ENCODE results near the gene PRPF39. TPM values are rescaled to one million over a fixed set of nuclear protein-coding genes. Genes with fewer than 3 reads are reported as not detected.
"Not testable (repeated sequence)": the region's sequence is repeated elsewhere in the genome, so short reads cannot be mapped to it uniquely, and the experiment has no call there.

Gene PRPF39
- total RNA-seq, 1 experiment from 2014 or later = 22.1 TPM

DNA sequence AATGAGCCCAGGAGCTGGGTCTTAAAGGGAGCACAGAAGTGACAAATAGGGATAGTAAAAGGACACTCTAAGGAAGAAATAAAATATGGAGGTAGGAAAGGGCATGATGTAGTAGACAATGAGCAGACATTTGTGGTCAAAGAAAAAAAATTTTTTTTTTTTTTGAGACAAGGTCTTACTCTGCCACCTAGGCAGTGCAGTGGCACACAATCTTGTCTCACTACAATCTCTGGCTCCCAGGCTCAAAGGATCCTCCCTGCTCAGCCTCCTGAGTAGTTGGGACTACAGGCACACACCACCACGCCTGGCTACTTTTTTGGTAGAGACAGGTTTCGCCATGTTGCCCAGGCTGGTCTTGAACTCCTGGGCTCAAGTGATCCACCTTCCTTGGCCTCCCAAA, 41.8 kb downstream of the PRPF39 start:
- DNase-seq (ENCODE audit: low read depth, low spot score) = no peak
- in situ Hi-C loops (cut with HindIII; ENCODE audit: low pct_unique_long_range_greater_than_20kb, low sequenced_read_pairs) = no loop called here

DNA sequence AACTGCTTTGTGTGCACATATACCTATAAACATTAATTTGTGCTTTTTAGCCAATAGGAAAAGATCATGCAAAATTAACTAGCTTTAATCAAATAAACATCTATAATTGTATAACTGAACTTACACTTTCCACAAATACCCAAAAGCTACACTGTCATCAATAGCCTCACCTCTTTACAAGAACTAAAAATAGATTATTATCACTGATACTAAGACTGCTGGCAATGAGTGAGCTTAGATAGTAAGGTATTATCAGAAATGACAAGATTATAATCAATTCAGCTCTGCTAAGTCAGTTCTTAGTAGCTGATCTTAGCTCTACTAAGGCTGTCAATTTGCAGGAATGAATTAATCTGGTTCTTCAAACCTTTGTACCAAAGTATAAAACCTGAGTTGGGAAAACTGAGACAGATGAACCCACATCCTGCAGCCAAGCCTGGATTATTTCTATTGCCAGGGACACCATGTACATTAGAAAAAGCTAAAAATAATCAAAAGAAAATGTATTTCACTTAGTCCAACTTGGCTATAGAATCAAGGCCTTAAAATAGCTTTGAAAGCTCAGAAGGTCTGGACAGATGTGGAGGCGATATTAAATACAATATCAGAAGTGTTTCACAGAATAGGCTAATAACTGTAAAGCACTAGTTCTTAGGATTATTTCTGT, 45.2 kb downstream of the PRPF39 start:
- in situ Hi-C loops (cut with HindIII; ENCODE audit: low pct_unique_long_range_greater_than_20kb, low sequenced_read_pairs) = no loop called here
- no peak for DNase-seq (ENCODE audit: low read depth, low spot score)

DNA sequence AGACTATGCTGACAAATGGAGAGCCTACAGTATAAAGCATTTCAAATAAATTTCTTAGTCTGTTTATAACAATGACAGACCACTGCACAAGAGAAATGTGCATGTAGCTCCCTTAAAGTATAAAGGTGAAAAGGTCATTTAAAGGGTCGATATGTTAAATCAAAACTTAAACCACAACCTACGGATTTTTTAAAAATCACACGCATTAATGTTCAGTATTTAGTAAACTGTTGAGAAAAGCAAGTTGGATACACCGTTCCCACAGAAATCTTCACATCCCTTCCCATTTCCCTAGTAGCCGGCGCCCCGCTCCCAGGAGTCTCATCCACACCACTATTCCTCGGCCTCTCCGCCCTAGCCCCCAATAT, 49.8 kb downstream of the PRPF39 start:
- no peak for DNase-seq (ENCODE audit: low read depth, low spot score)

DNA sequence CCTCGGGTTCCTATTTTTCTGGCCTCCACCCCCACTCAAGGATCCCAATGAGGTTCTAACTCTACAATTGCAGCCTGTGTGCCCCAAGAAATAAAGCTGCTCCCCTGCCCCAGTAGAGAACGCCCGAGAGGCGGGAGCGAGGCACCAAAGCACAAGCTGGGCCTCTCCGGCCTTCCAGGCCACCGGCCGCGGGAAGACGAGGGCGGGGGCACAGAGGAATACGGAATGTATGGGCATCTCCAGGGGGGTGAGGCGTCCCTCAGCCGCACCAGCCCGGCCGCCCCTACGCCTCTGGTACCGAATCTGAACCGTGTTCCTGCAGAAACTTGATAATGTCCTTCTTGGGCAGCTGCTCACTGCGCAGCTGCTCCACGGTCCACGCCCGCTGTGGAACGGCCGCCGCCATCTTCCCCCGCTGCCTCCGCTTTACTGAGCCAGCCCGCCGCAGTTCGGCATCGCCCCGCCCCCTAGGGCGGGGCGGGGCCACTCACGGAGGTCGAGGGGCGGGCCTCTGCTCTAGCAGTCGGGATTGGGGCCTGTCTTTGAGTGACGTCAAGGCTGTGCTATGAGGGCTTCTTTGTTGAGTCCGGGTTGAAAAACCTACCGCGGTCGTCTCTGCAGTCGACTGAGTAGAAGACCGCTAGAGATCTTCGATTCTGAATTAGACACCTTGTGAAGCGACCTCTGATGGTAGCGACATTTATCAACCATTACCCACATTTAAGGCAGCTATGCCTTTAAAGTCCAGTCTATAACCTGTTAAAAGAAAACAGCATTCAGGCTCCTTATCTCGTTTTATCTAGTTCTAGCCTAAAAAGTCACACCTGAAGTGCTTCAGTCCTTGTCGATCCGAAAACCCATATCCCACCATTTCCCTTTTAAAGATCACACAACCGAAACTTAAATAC, 50.4 kb downstream of the PRPF39 start, which contains the start of gene FKBP3:
FKBP3 (minus strand) TSS at position 431 of the 908 bp plus-strand sequence; CDS start at position 406, 25 bp downstream.
- peak; percentile 99 for DNase-seq (ENCODE audit: low read depth, low spot score)
- in situ Hi-C loops (cut with HindIII; ENCODE audit: low pct_unique_long_range_greater_than_20kb, low sequenced_read_pairs) = no loop called here

More for the DNA sequence above, 49.8 kb downstream of the PRPF39 start:
- in situ Hi-C loops (cut with HindIII; ENCODE audit: low pct_unique_long_range_greater_than_20kb, low sequenced_read_pairs) = no loop called here

DNA sequence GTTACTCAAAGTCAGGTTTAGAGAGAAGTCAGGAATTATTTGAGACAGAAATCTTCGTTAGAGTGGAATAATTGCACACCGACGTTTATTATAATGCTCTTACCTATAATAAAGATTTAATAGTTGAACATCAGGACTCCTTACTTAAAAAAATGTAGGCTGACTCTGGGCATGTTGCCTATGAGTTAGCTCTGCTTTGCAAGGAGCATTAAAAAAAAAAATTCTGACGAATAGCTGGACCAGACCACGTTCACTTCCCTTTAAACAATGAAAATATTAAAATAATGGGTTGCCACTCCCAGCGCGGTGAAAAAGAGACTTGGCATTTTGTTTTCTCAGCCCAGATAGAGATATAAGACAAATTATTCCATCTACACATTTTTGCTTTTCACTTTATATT, 51.2 kb downstream of the PRPF39 start:
- in situ Hi-C loops (cut with HindIII; ENCODE audit: low pct_unique_long_range_greater_than_20kb, low sequenced_read_pairs) = no loop called here
- peak; percentile 11 for DNase-seq (ENCODE audit: low read depth, low spot score)

DNA sequence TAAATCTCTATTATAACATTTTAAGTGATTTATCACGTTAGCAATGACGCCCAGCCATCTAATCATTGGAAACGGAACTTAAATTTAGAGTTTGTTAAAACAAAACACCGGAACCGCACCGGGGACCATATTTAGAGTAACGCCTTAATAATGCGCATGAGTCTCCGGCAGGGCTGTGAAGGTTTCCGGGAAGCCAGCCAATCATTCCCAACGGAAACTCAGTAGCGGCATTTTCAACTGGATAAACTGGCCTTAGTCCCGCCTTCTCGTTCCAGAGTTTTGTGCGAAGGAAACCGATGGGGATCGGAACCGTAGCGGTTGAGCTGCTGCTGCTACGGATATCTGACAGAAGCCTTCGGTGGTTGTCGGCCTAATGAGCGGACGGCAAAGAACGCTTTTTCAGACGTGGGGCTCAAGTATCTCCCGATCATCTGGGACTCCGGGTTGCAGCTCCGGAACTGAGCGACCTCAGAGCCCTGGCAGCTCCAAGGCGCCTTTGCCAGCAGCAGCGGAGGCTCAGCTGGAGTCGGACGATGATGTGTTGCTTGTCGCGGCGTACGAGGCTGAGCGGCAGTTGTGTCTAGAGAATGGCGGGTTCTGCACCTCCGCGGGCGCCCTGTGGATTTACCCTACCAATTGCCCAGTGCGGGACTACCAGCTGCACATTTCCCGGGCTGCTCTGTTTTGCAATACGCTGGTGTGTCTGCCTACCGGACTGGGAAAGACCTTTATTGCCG, 51.9 kb downstream of the PRPF39 start, which contains the start of gene FANCM:
FANCM (plus strand) TSS at position 272 of the 737 bp plus-strand sequence; CDS start at position 374, 102 bp downstream.
- in situ Hi-C loops (cut with HindIII; ENCODE audit: low pct_unique_long_range_greater_than_20kb, low sequenced_read_pairs) = no loop called here
- peak; percentile 96 for DNase-seq (ENCODE audit: low read depth, low spot score)

DNA sequence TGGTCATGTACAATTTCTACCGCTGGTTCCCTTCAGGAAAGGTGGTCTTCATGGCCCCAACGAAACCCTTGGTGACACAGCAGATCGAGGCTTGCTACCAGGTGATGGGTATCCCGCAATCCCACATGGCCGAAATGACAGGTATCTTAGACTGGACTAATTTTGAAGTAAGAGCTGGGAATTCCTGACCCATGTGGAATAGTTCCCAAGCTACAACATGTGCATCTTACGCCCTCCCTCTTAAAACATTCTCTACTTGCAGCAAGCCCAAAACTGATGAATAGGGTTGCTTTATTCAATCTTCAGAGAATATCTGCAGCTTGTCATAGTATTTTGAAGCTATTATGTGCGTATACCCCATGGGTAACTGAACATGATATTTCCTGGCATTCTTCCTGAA, 52.5 kb downstream of the PRPF39 start:
- no peak for DNase-seq (ENCODE audit: low read depth, low spot score)
- in situ Hi-C loops (cut with HindIII; ENCODE audit: low pct_unique_long_range_greater_than_20kb, low sequenced_read_pairs) = no loop called here

DNA sequence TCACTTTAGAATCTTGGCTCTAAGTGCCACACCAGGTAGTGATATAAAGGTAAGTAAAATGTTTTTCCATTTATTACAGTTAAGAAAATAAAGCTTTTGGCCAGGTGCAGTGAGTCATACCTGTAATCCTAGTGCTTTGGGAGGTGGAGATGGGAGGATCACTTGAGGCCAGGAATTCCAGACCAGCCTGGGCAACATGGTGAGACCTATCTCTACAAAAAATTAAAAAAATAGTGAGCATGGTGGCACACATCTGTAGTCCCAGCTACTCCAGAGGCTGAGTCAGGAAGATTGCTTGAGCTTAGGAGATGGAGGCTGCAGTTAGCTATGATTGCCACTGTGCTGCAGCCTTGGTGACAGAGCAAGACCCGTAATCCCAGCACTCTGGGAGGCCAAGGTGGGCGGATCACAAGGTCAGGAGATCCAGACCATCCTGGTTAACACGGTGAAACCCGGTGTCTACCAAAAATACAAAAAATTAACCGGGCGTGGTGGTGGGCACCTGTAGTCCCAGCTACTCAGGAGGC, 56.8 kb downstream of the PRPF39 start:
- in situ Hi-C loops (cut with HindIII; ENCODE audit: low pct_unique_long_range_greater_than_20kb, low sequenced_read_pairs) = no loop called here
- no peak for DNase-seq (ENCODE audit: low read depth, low spot score)

DNA sequence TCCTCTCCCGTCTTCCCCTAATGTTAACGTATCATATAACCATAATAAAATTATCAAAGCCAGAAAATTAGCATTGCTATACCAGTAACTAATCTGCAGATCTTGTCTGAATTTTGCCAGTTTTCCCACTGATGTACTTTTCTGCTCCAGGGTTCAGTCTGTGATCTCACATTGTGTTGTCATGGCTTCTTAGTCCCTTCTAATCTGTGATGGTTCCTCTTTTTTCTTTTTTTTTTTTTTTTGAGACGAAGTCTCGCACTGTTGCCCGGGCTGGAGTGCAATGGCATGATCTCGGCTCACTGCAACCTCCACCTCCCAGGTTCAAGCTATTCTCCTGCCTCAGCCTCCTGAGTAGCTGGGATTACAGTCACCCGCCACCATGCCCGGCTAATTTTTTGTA, 58.2 kb downstream of the PRPF39 start:
- DNase-seq (ENCODE audit: low read depth, low spot score); in situ Hi-C loops (cut with HindIII; ENCODE audit: low pct_unique_long_range_greater_than_20kb, low sequenced_read_pairs): not testable (repeated sequence)

DNA sequence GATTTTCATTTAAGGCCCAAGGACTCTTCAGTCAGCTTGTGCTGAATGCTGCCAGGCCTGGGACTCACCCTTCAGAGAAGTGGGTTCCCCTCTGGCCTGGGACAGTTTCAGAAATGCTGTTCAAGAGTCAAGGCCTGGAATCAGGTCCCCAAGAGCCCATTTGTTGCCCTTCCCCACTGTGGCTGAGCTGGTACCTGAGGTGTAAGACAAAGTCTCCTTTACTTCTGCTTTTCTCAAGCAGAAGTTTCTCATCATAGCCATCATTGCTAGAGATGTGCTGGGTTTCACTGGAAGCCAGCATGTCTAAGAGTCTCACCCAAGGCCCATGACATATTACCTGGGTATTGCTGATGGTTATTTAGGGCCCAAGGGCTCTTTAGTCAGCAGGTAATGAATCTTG, 60.7 kb downstream of the PRPF39 start:
- in situ Hi-C loops (cut with HindIII; ENCODE audit: low pct_unique_long_range_greater_than_20kb, low sequenced_read_pairs) = no loop called here

DNA sequence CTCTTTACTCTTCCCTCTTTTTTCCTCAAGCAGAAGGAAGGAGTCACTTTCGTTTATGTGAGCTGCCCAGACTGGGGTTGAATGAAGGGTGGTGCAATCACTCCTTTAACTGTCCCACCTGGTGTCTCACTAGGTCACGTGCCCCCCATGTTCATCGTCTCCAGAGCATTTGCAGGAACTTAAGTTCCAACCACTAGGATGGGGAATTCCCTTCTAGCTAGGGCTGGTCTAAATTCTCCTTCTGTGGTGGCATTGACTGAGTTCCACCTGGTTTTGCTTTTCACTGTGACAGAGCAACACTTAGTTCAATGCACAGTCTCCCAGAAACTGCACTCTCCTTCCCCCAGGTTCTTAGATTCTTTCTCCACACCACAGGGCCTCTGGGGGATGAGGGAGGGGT, 61.3 kb downstream of the PRPF39 start:
- DNase-seq (ENCODE audit: low read depth, low spot score) = no peak
- in situ Hi-C loops (cut with HindIII; ENCODE audit: low pct_unique_long_range_greater_than_20kb, low sequenced_read_pairs) = no loop called here

More for the DNA sequence above, 60.7 kb downstream of the PRPF39 start:
- DNase-seq (ENCODE audit: low read depth, low spot score) = no peak

DNA sequence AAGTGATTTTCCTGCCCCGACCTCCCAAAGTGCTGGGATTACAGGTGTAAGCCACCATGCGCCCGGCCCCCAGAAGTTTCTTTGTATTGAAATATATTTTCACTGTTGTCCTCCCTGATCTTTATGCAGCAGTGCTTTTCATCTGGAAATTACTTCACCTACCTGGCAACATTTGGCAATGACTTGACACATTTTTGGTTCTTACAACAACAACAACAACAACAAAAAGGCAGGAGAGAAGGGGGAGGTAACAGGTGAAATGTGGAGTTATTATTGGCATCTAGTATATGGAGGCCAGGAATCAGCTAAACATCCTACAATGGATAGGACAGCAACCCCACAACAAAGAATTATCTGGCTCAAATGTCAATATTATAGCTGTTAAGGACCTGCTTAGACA, 65.7 kb downstream of the PRPF39 start:
- in situ Hi-C loops (cut with HindIII; ENCODE audit: low pct_unique_long_range_greater_than_20kb, low sequenced_read_pairs) = no loop called here
- DNase-seq (ENCODE audit: low read depth, low spot score) = no peak

DNA sequence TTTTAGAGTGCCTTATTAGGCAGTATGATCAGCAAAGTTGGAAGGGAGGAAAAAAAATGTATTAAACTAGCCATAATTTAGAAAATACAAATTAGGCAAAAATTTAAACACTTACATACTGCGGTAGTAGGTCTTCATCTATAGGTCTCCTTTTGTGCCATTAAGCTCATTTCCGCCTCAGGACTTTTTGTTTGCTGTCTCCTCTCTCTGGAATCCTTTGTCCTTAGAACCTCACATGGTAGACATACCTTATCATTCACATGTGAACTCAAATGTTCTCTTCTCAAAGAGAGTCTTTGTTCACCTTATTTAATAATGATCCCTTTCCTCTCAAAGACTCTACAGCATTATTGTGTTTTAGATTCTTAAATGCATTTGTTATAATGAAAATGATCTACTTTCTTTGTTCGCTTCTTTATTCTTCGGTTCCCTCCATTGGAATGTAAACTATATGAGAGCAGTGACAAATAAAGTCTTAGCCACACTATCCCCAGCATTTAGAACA, 66.5 kb downstream of the PRPF39 start:
- in situ Hi-C loops (cut with HindIII; ENCODE audit: low pct_unique_long_range_greater_than_20kb, low sequenced_read_pairs) = no loop called here
- peak; percentile 75 for DNase-seq (ENCODE audit: low read depth, low spot score)

DNA sequence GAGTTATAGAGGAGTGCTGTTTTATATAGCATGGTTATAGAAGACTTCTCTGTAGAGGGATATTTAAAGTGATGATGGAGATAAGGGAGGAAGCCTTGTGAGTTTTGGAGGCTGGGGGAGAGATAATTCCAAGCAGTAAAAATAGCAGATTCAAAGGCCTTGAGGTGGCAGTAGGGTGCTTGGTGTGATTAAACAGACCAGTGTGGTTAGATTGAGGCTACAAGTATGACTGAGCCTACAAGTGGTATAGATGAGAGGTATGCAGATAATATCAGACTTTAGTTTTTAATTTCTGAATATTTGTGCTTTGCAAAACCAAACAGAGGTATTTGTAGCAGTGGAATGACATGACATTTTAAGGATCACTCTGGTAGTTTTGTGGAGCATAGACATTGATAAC, 72.2 kb downstream of the PRPF39 start:
- DNase-seq (ENCODE audit: low read depth, low spot score) = peak; percentile 10
- in situ Hi-C loops (cut with HindIII; ENCODE audit: low pct_unique_long_range_greater_than_20kb, low sequenced_read_pairs) = no loop called here

All from SK-MEL-5 (cell line).